ENCODE measurements around the gene TET2.

DNA sequence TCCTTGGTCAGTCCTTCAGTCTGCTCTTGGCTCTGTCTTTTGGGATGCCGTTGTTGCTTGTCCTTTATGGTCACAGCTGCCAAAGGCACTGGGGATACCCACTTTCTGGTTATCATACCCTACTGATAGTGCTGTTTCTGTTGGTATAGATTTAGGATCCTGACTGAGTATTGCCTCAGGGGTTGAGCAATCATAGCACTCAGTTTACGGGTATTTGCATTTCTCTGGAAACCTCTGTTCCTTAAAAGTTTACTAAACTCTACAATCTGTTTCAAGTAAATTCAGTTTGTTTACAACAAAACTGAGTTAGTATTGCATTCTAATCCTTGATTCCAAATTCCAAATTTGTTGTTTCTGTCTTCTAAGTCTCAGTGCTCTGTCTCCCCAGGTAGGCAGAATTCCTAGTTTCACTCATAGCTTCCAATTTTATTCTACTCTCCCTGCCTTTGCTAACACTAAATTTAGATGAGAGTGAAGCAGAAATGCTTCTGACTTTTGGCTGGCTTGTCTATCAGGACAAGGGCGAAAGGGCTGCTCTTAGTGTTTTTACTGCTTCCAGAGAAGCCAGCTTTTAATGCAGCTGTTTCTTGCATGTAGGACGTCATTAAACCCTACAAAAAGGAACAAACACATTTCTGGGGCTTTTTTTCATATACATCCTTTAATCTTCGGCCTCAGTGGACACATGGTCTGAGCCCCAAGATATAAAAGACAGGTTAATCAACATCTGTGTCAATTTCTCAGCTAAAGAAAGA is 17.2 kb upstream of the TET2 start:
- TF ChIP-seq, protein P1, sequence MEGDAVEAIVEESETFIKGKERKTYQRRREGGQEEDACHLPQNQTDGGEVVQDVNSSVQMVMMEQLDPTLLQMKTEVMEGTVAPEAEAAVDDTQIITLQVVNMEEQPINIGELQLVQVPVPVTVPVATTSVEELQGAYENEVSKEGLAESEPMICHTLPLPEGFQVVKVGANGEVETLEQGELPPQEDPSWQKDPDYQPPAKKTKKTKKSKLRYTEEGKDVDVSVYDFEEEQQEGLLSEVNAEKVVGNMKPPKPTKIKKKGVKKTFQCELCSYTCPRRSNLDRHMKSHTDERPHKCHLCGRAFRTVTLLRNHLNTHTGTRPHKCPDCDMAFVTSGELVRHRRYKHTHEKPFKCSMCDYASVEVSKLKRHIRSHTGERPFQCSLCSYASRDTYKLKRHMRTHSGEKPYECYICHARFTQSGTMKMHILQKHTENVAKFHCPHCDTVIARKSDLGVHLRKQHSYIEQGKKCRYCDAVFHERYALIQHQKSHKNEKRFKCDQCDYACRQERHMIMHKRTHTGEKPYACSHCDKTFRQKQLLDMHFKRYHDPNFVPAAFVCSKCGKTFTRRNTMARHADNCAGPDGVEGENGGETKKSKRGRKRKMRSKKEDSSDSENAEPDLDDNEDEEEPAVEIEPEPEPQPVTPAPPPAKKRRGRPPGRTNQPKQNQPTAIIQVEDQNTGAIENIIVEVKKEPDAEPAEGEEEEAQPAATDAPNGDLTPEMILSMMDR (conservative IDR thresholded peaks at IDR 0.05; ENCODE audit: low read depth, low read length), result no peak
- no peak for TF ChIP-seq EZH2 (IDR thresholded peaks at IDR 0.05; ENCODE audit: borderline replicate concordance, low read depth, low read length, poor library complexity, severe bottlenecking)

Data from A673 (cell line).